ENCODE measurements around the gene PRDM13. TPM values are rescaled to one million over a fixed set of nuclear protein-coding genes. Genes with fewer than 3 reads are reported as not detected.

PRDM13 gene
- total and polyA plus RNA-seq, 2 of the 13 experiments (the other 11 are each of a cell fraction or from before 2014, with no cell fraction given) = not detected

- no peak overlapping the region for H2AFZ ChIP-seq (ENCODE audit: low read length)
- no peaks in the 10 kb centered on the region for H3K79me2 ChIP-seq (ENCODE audit: insufficient read depth, low read length)
- no peaks in the 10 kb centered on the region for H3K9me3 ChIP-seq (ENCODE audit: low read length)
- peaks cover 13% of the 10 kb centered on the region for H3K4me1 ChIP-seq (ENCODE audit: insufficient read depth, low read length)
- no TSS peak for BruUV-seq (replicated peaks)
- no peak overlapping the region for H3K27ac ChIP-seq (ENCODE audit: extremely low read length, insufficient read depth, low read length)
- 40% methylated on average over 10 of the region's 10 CpGs for WGBS (ENCODE audit: low lambda C conversion rate)
- H3K4me2 ChIP-seq (ENCODE audit: low read depth, low read length) = no peak overlapping the region
- ATAC-seq = no peak
- no peak for FAIRE-seq
- intact Hi-C loops (cut with micrococcal nuclease; ENCODE audit: unreplicated experiment) = loop anchor here (2.0 to 5.0 kb wide), 2 partner anchors 13 to 232 kb away; no protein-coding TSS in a partner anchor
- H3K27me3 ChIP-seq (ENCODE audit: control insufficient read depth in 1 of 2, insufficient read depth in 2 of 2, low read length in 2 of 2) = peaks cover 5 to 47% of the 10 kb centered on the region in 2 experiments
- no peak overlapping the region for H3K9ac ChIP-seq (ENCODE audit: insufficient read depth, low read depth, low read length)
- DNase-seq (ENCODE audit: low spot score) = no peak
- ChIA-PET CTCF (ENCODE audit: low intra/inter-chr PET ratio, low total read pairs) (interaction anchor here (2.6 kb wide), 1 partner anchor 156 kb away, joined by 10 read pairs; no protein-coding TSS in a partner anchor), POLR2A (interaction anchor here (1.4 to 1.9 kb wide), 2 partner anchors 21 kb away, joined by 4 to 12 read pairs; partner anchors contain the start of gene CCNC)
- no peaks in the 10 kb centered on the region for H3K36me3 ChIP-seq (replicated peaks in 1 of 2; ENCODE audit: control insufficient read depth in 1 of 2, insufficient read depth in 2 of 2, low read length in 2 of 2)
- TF ChIP-seq, protein P1, sequence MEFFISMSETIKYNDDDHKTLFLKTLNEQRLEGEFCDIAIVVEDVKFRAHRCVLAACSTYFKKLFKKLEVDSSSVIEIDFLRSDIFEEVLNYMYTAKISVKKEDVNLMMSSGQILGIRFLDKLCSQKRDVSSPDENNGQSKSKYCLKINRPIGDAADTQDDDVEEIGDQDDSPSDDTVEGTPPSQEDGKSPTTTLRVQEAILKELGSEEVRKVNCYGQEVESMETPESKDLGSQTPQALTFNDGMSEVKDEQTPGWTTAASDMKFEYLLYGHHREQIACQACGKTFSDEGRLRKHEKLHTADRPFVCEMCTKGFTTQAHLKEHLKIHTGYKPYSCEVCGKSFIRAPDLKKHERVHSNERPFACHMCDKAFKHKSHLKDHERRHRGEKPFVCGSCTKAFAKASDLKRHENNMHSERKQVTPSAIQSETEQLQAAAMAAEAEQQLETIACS (CRISPR knock-in tag; IDR thresholded peaks at IDR 0.05) = no peak
- no peak for TF ChIP-seq ZNF558 (CRISPR knock-in tag; IDR thresholded peaks at IDR 0.05; ENCODE audit: borderline replicate concordance)
- no peak for TF ChIP-seq ZNF777 (CRISPR knock-in tag; IDR thresholded peaks at IDR 0.05)
- in situ Hi-C loops (cut with HindIII; ENCODE audit: extremely low pct_ligation_motif_present, low pct_unique_long_range_greater_than_20kb) = loop anchor here (10.0 kb wide), 1 partner anchor 235 kb away; no protein-coding TSS in a partner anchor
- H4K20me1 ChIP-seq (ENCODE audit: insufficient read depth, low read length) = no peaks in the 10 kb centered on the region
- H3K4me3 ChIP-seq (replicated peaks in 1 of 3; ENCODE audit: insufficient read depth in 1 of 3, low read depth in 2 of 3, low read length in 3 of 3) = no peak overlapping the region
Measured at GRCh38 chr6:99589907-99590493, 16.6 kb upstream of the PRDM13 start.

GRCh38 chr6:99590728-99591672, 15.6 kb upstream of the PRDM13 start:
- BruUV-seq (replicated peaks) = no TSS peak
- Histone ChIP-seq H3K4me3 (replicated peaks in 1 of 3; ENCODE audit: insufficient read depth in 1 of 3, low read depth in 2 of 3, low read length in 3 of 3) (no peak overlapping the region), H3K9me3 (ENCODE audit: low read length) (no peaks in the 10 kb centered on the region), H2AFZ (ENCODE audit: low read length) (no peak overlapping the region), H3K27ac (ENCODE audit: extremely low read length, insufficient read depth, low read length) (no peak overlapping the region), H4K20me1 (ENCODE audit: insufficient read depth, low read length) (no peaks in the 10 kb centered on the region), H3K79me2 (ENCODE audit: insufficient read depth, low read length) (no peaks in the 10 kb centered on the region), H3K9ac (ENCODE audit: insufficient read depth, low read depth, low read length) (no peak overlapping the region), H3K4me2 (ENCODE audit: low read depth, low read length) (peak overlapping the region; percentile 23; the same call in 1 of the 2 replicates), H3K36me3 (replicated peaks in 1 of 2; ENCODE audit: control insufficient read depth in 1 of 2, insufficient read depth in 2 of 2, low read length in 2 of 2) (no peaks in the 10 kb centered on the region), H3K4me1 (ENCODE audit: insufficient read depth, low read length) (peaks cover 13% of the 10 kb centered on the region), H3K27me3 (ENCODE audit: control insufficient read depth in 1 of 2, insufficient read depth in 2 of 2, low read length in 2 of 2) (peaks cover 5 to 42% of the 10 kb centered on the region in 2 experiments)
- ChIA-PET POLR2A (interaction anchor here (1.4 kb wide), 1 partner anchor 22 kb away, joined by 4 read pairs; the partner anchor contains the start of gene CCNC), CTCF (ENCODE audit: low intra/inter-chr PET ratio, low total read pairs) (no interaction called here)
- no peak for ATAC-seq
- intact Hi-C loops (cut with micrococcal nuclease; ENCODE audit: unreplicated experiment) = no loop called here
- DNase-seq (ENCODE audit: low spot score) = no peak
- FAIRE-seq = no peak
- 39% methylated on average over 28 of the region's 63 CpGs for WGBS (ENCODE audit: low lambda C conversion rate)
- TF ChIP-seq RNF219 (CRISPR knock-in tag; IDR thresholded peaks at IDR 0.05) (no peak), MED13 (CRISPR knock-in tag; IDR thresholded peaks at IDR 0.05) (no peak)
- in situ Hi-C loops (cut with HindIII; ENCODE audit: extremely low pct_ligation_motif_present, low pct_unique_long_range_greater_than_20kb) = no loop called here

All from HepG2 (cell line).